Lower lobe of right lung (tissue), 2 donors: ENCODE measurements around the gene XKR7. TPM values are rescaled to one million over a fixed set of nuclear protein-coding genes. Genes with fewer than 3 reads are reported as not detected.

Experiments
- ATAC-seq, 2 donors: fragments of 200-7000 bp; cut with Tn5 transposase; one replicate each; pipeline ENCODE4 v1.9.1; 2020 to 2022; ENCODE audit warnings: mild to moderate bottlenecking in 2 of 2, moderate library complexity in 2 of 2
- DNase-seq: peaks from one replicate; pipeline ENCODE4 v3.0.0-alpha.2; 2020
- H3K27ac ChIP-seq: fragments of 200-600 bp; one replicate; pipeline ENCODE4 v1.8.0; 2022
- H3K27me3 ChIP-seq: fragments of 200-600 bp; one replicate; pipeline ENCODE4 v1.8.0; 2022; ENCODE audit warnings: low read depth
- H3K36me3 ChIP-seq: fragments of 200-600 bp; one replicate; pipeline ENCODE4 v1.8.0; 2022; ENCODE audit warnings: mild to moderate bottlenecking
- H3K4me1 ChIP-seq: fragments of 200-600 bp; one replicate; pipeline ENCODE4 v1.8.0; 2022
- H3K4me3 ChIP-seq: fragments of 200-600 bp; one replicate; pipeline ENCODE4 v1.8.0; 2022; ENCODE audit warnings: mild to moderate bottlenecking
- H3K9me3 ChIP-seq: fragments of 200-600 bp; one replicate; pipeline ENCODE4 v1.8.0; 2022
- intact Hi-C: fragments of 100-400 bp; cut with DNase I; formaldehyde crosslinking; loops from one replicate; pipeline ENCODE4 v1.11.0; 2022
- total RNA-seq: library from RNA; stranded (reverse); fragmentation: NEBNext Ultra II Directional; extraction: Animal tissue kit (Norgen Biotek cat#: 25700); gene quantifications from one replicate; pipeline ENCODE4 v1.2.1, GENCODE V29; 2021
- TF ChIP-seq, protein P1 (sequence below): fragments of 200-600 bp; IDR thresholded peaks from one replicate; pipeline ENCODE4 v1.8.0; 2022; ENCODE audit warnings: antibody characterized with exemption, mild to moderate bottlenecking
- donor health status: DM: no; HTN: yes; CAD: no; lungs with severe emphysema.

XKR7 gene
- total RNA-seq, 1 donor from 2014 or later = 0.06 TPM

DNA sequence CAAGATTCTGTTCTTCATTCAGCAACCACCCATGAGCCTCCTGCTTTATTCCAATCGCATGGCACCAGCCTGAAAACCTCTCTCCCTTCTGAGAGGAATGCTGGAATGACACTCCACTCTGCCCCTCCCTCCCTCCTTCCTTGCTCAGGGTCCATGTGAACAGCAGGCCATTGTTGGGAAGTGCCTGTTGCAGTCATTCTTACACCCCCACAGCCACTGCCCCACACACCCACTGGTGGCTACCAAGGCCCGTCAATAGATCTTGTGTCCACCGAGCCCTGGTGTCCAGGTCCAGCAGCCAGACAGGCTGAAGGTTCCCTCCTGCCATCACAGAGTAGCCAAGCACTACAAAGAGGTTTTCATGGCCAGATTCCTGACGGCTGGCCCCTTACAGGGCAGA lies 22.6 kb upstream of the XKR7 start:
- ATAC-seq (no peak), DNase-seq (no peak)
- Histone ChIP-seq H3K4me3 (no peak overlapping the region), H3K36me3 (peaks cover 66% of the 10 kb centered on the region), H3K27me3 (no peaks in the 10 kb centered on the region), H3K9me3 (no peaks in the 10 kb centered on the region), H3K27ac (no peak overlapping the region), H3K4me1 (peaks cover 7% of the 10 kb centered on the region)
- TF ChIP-seq, protein P1, sequence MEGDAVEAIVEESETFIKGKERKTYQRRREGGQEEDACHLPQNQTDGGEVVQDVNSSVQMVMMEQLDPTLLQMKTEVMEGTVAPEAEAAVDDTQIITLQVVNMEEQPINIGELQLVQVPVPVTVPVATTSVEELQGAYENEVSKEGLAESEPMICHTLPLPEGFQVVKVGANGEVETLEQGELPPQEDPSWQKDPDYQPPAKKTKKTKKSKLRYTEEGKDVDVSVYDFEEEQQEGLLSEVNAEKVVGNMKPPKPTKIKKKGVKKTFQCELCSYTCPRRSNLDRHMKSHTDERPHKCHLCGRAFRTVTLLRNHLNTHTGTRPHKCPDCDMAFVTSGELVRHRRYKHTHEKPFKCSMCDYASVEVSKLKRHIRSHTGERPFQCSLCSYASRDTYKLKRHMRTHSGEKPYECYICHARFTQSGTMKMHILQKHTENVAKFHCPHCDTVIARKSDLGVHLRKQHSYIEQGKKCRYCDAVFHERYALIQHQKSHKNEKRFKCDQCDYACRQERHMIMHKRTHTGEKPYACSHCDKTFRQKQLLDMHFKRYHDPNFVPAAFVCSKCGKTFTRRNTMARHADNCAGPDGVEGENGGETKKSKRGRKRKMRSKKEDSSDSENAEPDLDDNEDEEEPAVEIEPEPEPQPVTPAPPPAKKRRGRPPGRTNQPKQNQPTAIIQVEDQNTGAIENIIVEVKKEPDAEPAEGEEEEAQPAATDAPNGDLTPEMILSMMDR = no peak
- intact Hi-C loops = no loop called here

DNA sequence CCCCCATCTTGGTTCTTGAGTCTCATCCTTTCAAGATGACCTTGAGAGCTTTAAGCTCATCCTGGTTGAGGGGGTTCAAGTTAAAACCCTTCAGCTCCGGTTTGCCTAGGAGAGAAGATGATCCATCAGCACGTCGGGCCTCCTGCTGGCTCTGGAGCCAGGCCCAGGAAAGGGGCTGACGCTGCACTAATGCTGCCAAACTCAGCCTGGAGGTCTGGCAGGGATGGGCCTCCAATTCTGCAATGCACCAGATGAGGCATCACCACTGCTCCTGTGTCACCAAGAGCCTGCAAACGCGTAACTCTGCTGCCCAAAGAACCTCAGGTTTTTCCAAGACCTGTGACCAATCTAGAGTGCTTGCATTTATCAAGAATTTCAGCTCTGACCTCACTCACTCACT lies 22.2 kb upstream of the XKR7 start:
- TF ChIP-seq, protein P1 = no peak
- no peak for DNase-seq
- Histone ChIP-seq H3K4me1 (peaks cover 11% of the 10 kb centered on the region), H3K27me3 (no peaks in the 10 kb centered on the region), H3K36me3 (peaks cover 66% of the 10 kb centered on the region), H3K4me3 (no peak overlapping the region), H3K9me3 (no peaks in the 10 kb centered on the region), H3K27ac (no peak overlapping the region)
- ATAC-seq = no peak
- intact Hi-C loops = no loop called here

DNA sequence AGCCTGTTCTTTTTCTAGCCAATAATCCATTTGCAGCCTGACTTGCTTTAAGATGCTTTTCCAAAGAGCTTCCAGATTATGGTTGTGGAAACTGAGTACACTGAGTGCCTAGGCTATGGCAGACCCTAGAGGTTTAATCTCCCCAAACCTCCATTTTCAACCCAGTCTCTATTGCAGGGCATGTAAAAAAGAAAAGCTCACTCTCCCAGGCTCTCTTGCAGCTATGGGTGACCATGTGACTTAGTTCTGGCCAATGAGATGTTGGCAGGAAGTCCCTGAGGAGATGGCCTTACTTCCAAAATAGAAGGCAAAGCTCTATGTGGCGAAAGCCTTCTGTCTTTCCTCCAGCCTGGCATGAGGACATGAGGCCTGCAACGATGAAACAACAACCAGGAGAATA lies 19.9 kb upstream of the XKR7 start:
- peaks cover 16% of the 10 kb centered on the region for H3K4me1 ChIP-seq
- no peak overlapping the region for H3K4me3 ChIP-seq
- DNase-seq (no peak), ATAC-seq (no peak)
- H3K27me3 ChIP-seq = no peaks in the 10 kb centered on the region
- TF ChIP-seq, protein P1 = no peak
- H3K27ac ChIP-seq = no peak overlapping the region
- intact Hi-C loops = no loop called here
- H3K9me3 ChIP-seq = no peaks in the 10 kb centered on the region
- peaks cover 62% of the 10 kb centered on the region for H3K36me3 ChIP-seq

DNA sequence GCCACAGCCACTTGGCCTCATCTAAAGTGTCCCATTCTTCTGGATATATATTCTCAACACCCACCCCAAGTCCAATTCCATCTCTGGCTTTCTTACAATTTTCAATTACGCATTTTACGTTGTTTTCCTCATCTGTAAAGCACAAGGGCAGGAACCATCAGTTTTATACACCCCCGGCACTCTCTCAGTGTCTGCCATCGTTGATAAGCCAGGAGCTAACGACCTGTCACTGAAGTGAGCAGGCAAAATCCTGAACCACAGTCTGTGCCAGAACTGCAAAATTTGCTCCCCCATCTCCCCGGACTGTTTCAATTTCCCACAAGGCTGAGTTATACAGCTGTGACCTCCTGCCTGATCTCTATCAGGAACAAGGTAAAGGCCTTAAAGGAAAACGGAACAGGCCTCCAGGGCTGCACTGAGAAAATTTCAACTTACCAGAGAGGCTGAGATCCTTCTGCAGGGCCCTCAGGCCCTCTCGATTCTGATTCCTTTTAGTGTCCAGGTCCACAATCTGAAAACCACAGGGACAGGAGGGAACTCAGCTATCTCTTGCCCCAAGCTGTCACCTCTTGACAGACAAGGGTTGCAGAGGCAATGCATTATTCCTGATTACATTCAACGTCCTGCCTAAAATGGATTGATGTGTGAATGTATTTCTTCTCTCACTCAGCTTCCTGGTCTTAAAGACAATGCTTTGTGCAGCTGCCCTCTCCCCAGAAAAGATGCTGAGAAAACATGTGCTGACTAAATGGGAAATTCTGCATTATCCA lies 17.9 kb upstream of the XKR7 start:
- DNase-seq = no peak
- peaks cover 16% of the 10 kb centered on the region for H3K4me1 ChIP-seq
- no peak for ATAC-seq

DNA sequence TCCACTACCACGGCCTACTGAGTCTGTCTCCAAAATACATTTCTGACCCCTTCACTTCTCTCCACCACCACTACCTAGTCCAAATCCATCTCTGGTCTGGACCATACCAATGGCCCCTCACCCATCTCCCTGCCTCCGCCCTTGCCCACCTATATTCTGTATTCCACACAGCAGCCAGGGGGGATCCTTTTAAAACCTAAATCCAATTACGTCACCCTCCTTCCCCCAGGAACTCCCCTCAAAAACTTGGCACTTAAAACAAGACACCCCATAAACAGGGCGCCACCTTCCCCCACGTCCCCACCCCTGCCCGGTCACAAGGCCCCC lies 16.8 kb upstream of the XKR7 start:
- DNase-seq = no peak
- Histone ChIP-seq H3K36me3 (peaks cover 37% of the 10 kb centered on the region), H3K27me3 (peaks cover 5% of the 10 kb centered on the region), H3K27ac (peak overlapping the region; percentile 87), H3K4me3 (peak overlapping the region; percentile 99), H3K4me1 (peaks cover 16% of the 10 kb centered on the region), H3K9me3 (no peaks in the 10 kb centered on the region)
- TF ChIP-seq, protein P1 = no peak
- ATAC-seq = no peak
- intact Hi-C loops = loop anchor here (5.0 kb wide), 1 partner anchor 99 kb away; no protein-coding TSS in a partner anchor

More for the DNA sequence above, 17.9 kb upstream of the XKR7 start:
- H3K4me3 ChIP-seq = no peak overlapping the region
- no peaks in the 10 kb centered on the region for H3K27me3 ChIP-seq
- no peaks in the 10 kb centered on the region for H3K9me3 ChIP-seq
- H3K36me3 ChIP-seq = peaks cover 48% of the 10 kb centered on the region
- intact Hi-C loops = loop anchor here (5.0 kb wide), 1 partner anchor 98 kb away; no protein-coding TSS in a partner anchor
- TF ChIP-seq, protein P1 = no peak
- H3K27ac ChIP-seq = no peak overlapping the region
